Mesodermal cell (in vitro differentiated cells): ENCODE measurements around the gene PSMA5.

Source experiments
- H3K27ac ChIP-seq: 2 replicates; pipeline ENCODE4 v1.7.0; 2013; ENCODE audit warnings: mild to moderate bottlenecking, low read depth, low read length, moderate library complexity; ENCODE audit not compliant: severe bottlenecking
- H3K36me3 ChIP-seq: 2 replicates; pipeline ENCODE4 v1.7.1; 2013; ENCODE audit warnings: mild to moderate bottlenecking, low read length, moderate library complexity; ENCODE audit not compliant: control insufficient read depth, insufficient read depth
- H3K4me1 ChIP-seq: one replicate; pipeline ENCODE4 v1.7.1; 2013; ENCODE audit warnings: mild to moderate bottlenecking, low read length; ENCODE audit not compliant: insufficient read depth, control insufficient read depth, poor library complexity, severe bottlenecking
- H3K4me3 ChIP-seq: 2 replicates; pipeline ENCODE4 v1.7.0; 2013; ENCODE audit warnings: low read length, control low read depth, mild to moderate bottlenecking; ENCODE audit not compliant: insufficient read depth, poor library complexity, severe bottlenecking; ENCODE audit errors: extremely low read depth
- H3K9me3 ChIP-seq: 2 replicates; pipeline ENCODE4 v1.7.1; 2013; ENCODE audit warnings: mild to moderate bottlenecking, low read length, moderate library complexity; ENCODE audit not compliant: control insufficient read depth
- WGBS, 2 experiments: methylation state at CpG; one replicate each; pipeline ENCODE4 v1.1.5; 2013; ENCODE audit warnings: missing lambda C conversion rate in 2 of 2; ENCODE audit not compliant: insufficient coverage in 2 of 2; 5-methylcytosine and 5-hydroxymethylcytosine counted together

Gene PSMA5

GRCh38 chr1:109365642-109366204 is 60.5 kb downstream of the PSMA5 start:
- H3K27ac ChIP-seq = no peak overlapping the region
- H3K9me3 ChIP-seq = no peaks in the 10 kb centered on the region
- H3K4me1 ChIP-seq = peaks cover 7% of the 10 kb centered on the region
- H3K4me3 ChIP-seq = no peak overlapping the region
- 88 to 100% methylated on average over 1 to 2 of the region's 2 CpGs for WGBS, 2 experiments
- peaks cover 3% of the 10 kb centered on the region for H3K36me3 ChIP-seq

- Histone ChIP-seq H3K4me1 (no peaks in the 10 kb centered on the region), H3K27ac (no peak overlapping the region), H3K9me3 (no peaks in the 10 kb centered on the region), H3K36me3 (peaks cover 3% of the 10 kb centered on the region), H3K4me3 (no peak overlapping the region)
- WGBS, 2 experiments = no CpG with 5 or more reads among the region's 1 CpG
Measured at GRCh38 chr1:109361649-109362048, 64.6 kb downstream of the PSMA5 start.

DNA sequence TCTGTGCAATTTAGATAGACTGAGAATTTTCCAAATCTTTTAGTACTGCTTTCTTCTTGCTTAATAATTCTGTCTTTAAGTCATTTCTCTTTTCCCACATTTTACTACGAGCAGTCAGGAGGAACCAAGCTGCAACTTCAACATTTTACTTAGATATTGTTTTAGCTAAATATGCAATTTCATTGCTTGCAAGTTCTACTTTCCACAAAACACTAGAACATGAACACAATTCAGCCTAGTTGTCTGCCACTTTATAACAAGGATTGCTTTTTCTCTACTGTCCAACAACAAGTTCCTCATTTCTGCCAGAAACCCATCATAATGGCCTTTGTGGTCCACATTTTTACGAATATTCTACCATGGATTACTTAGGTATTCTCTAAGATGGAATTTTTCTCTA is 65.2 kb downstream of the PSMA5 start:
- 83% methylated on average over 1 of the region's 2 CpGs; no CpG with 5 or more reads in 1 of the 2 experiments for WGBS, 2 experiments
- no peak overlapping the region for H3K4me3 ChIP-seq
- no peak overlapping the region for H3K27ac ChIP-seq
- H3K4me1 ChIP-seq = no peaks in the 10 kb centered on the region
- H3K9me3 ChIP-seq = no peaks in the 10 kb centered on the region
- peaks cover 3% of the 10 kb centered on the region for H3K36me3 ChIP-seq

GRCh38 chr1:109357616-109358015 is 68.6 kb downstream of the PSMA5 start:
- Histone ChIP-seq H3K4me3 (no peak overlapping the region), H3K27ac (no peak overlapping the region), H3K9me3 (no peaks in the 10 kb centered on the region), H3K4me1 (peaks cover 3% of the 10 kb centered on the region), H3K36me3 (no peaks in the 10 kb centered on the region)
- WGBS, 2 experiments = 78 to 100% methylated on average over 1 of the region's 1 CpG

- H3K27ac ChIP-seq = no peak overlapping the region
- peaks cover 3% of the 10 kb centered on the region for H3K4me1 ChIP-seq
- WGBS, 2 experiments = 80 to 100% methylated on average over 1 of the region's 1 CpG
- H3K36me3 ChIP-seq = no peaks in the 10 kb centered on the region
- H3K9me3 ChIP-seq = no peaks in the 10 kb centered on the region
- H3K4me3 ChIP-seq = no peak overlapping the region
Measured at GRCh38 chr1:109356915-109357314, 69.3 kb downstream of the PSMA5 start.

- WGBS, 2 experiments = no CpG with 5 or more reads among the region's 1 CpG
- Histone ChIP-seq H3K4me1 (peaks cover 3% of the 10 kb centered on the region), H3K9me3 (no peaks in the 10 kb centered on the region), H3K4me3 (no peak overlapping the region), H3K27ac (no peak overlapping the region), H3K36me3 (no peaks in the 10 kb centered on the region)
Measured at GRCh38 chr1:109356505-109356904, 69.7 kb downstream of the PSMA5 start.

- peaks cover 3% of the 10 kb centered on the region for H3K4me1 ChIP-seq
- H3K36me3 ChIP-seq = peaks cover 4% of the 10 kb centered on the region
- WGBS, 2 experiments = no CpG with 5 or more reads among the region's 3 CpGs
- no peaks in the 10 kb centered on the region for H3K9me3 ChIP-seq
- H3K27ac ChIP-seq = no peak overlapping the region
- H3K4me3 ChIP-seq = no peak overlapping the region
Measured at GRCh38 chr1:109354929-109355328, 71.3 kb downstream of the PSMA5 start.

DNA sequence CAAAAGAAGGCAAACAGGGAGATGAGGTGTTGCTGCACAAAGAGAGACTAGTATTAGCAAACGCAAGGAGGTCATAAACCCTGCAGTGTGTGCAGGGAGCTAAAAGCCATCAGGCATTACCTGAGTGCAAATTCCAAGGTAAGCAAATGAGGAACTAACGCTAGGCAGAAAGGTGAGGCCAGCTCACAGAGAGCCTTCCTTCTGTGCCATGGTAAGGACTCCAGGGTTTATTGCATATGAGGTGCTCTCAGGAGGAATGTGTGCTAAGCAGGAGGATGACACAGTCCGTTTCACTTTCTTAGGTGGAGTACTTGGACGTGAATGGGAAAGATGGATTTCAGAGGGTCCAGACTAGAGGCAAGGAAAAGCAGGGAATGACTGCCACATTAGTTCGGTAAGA is 74.8 kb downstream of the PSMA5 start:
- peaks cover 4% of the 10 kb centered on the region for H3K36me3 ChIP-seq
- H3K9me3 ChIP-seq = no peaks in the 10 kb centered on the region
- peaks cover 3% of the 10 kb centered on the region for H3K4me1 ChIP-seq
- WGBS, 2 experiments = 91 to 97% methylated on average over 5 of the region's 5 CpGs
- H3K27ac ChIP-seq = no peak overlapping the region
- no peak overlapping the region for H3K4me3 ChIP-seq

DNA sequence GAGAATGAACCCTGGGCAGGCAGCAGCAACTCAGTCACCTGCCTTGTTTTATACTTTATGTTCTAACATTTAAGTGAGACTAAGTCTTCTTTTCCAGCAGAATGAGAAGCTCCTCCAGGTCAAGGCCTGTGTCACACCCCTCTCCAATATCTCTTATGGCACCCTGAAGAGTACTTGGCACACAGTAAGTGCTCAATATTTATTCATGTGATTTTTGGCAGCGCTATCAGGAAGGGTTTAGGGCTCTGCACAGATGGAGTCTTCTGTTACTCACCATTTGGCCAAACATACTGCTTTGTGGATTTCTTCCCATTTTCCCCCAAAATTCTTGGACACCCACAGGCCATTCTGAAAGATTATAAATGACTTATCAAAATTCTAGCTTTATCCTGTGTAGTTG is 75.6 kb downstream of the PSMA5 start:
- WGBS, 2 experiments = 100% methylated on average over 1 of the region's 1 CpG; no CpG with 5 or more reads in 1 of the 2 experiments
- H3K36me3 ChIP-seq = peaks cover 8% of the 10 kb centered on the region
- peaks cover 3% of the 10 kb centered on the region for H3K4me1 ChIP-seq
- no peak overlapping the region for H3K27ac ChIP-seq
- no peaks in the 10 kb centered on the region for H3K9me3 ChIP-seq
- H3K4me3 ChIP-seq = no peak overlapping the region

- no peaks in the 10 kb centered on the region for H3K9me3 ChIP-seq
- 86% methylated on average over 1 of the region's 4 CpGs; no CpG with 5 or more reads in 1 of the 2 experiments for WGBS, 2 experiments
- peaks cover 3% of the 10 kb centered on the region for H3K4me1 ChIP-seq
- H3K4me3 ChIP-seq = no peak overlapping the region
- H3K27ac ChIP-seq = no peak overlapping the region
- peaks cover 12% of the 10 kb centered on the region for H3K36me3 ChIP-seq
Measured at GRCh38 chr1:109350182-109350581, 76.1 kb downstream of the PSMA5 start.
